Adrenal gland (tissue), 5 donors: Measurements from ENCODE around the gene FBXO36.
A peak's percentile ranks its signal among the peaks of the same experiment; 100 is the strongest.

Source experiments
- POLR2A ChIP-seq, 2 donors: fragments of 450-650 bp; IDR thresholded peaks; one replicate each; pipeline ENCODE4 v1.6.1; 2017; ENCODE audit warnings: antibody characterized with exemption in 2 of 2, mild to moderate bottlenecking in 2 of 2, moderate library complexity in 1 of 2
- TF ChIP-seq, protein P1 (sequence below), 6 experiments: fragments of 450-650 bp in 4 of 6; fragments of 200-600 bp in 2 of 6; sonication (generic) in 1 of 6; IDR thresholded peaks; 1 replicate in 5 of 6; 2 replicates in 1 of 6; pipeline versions ENCODE4 v1.5.1 to v1.8.0; 2016 to 2021; ENCODE audit warnings: antibody characterized with exemption in 6 of 6, mild to moderate bottlenecking in 2 of 6, moderate library complexity in 1 of 6
- donor health status: DM: no; HTN: no; CAD: no.

DNA sequence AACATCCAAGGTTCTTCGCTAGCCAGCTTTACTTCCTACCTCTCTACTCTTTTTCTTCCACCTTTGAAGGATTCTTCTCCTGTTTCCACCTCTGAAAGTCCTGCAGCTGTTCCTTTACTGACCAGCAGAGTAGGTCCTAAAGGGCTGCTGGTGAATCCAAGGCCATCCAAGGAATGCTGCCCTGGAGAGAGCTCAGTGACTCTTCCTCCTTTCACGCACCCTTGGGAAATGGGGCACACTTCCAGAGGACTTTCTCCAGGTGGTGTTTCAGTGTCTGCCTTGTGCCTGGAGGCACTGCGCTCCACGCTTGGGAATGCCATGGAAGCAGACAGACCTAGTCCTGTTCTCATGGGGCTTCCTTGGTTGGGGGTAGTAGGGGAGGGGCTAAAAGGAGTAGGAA is 101.0 kb downstream of the FBXO36 start:
- TF ChIP-seq, protein P1, sequence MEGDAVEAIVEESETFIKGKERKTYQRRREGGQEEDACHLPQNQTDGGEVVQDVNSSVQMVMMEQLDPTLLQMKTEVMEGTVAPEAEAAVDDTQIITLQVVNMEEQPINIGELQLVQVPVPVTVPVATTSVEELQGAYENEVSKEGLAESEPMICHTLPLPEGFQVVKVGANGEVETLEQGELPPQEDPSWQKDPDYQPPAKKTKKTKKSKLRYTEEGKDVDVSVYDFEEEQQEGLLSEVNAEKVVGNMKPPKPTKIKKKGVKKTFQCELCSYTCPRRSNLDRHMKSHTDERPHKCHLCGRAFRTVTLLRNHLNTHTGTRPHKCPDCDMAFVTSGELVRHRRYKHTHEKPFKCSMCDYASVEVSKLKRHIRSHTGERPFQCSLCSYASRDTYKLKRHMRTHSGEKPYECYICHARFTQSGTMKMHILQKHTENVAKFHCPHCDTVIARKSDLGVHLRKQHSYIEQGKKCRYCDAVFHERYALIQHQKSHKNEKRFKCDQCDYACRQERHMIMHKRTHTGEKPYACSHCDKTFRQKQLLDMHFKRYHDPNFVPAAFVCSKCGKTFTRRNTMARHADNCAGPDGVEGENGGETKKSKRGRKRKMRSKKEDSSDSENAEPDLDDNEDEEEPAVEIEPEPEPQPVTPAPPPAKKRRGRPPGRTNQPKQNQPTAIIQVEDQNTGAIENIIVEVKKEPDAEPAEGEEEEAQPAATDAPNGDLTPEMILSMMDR (IDR thresholded peaks at IDR 0.05): peak in 1 of 6 experiments; percentile 8
- TF ChIP-seq POLR2A (IDR thresholded peaks at IDR 0.05): no peak
